NCI-H146 treated with DMSO at 0.1 percent for 48 hours (cell line): ENCODE results near the gene PALM.

ENCODE experiments used
- DNase-seq: peaks from one replicate; lab custom pipeline; 2025; ENCODE audit not compliant: unreplicated experiment; lab: John Stamatoyannopoulos, UW

The PALM gene

DNA sequence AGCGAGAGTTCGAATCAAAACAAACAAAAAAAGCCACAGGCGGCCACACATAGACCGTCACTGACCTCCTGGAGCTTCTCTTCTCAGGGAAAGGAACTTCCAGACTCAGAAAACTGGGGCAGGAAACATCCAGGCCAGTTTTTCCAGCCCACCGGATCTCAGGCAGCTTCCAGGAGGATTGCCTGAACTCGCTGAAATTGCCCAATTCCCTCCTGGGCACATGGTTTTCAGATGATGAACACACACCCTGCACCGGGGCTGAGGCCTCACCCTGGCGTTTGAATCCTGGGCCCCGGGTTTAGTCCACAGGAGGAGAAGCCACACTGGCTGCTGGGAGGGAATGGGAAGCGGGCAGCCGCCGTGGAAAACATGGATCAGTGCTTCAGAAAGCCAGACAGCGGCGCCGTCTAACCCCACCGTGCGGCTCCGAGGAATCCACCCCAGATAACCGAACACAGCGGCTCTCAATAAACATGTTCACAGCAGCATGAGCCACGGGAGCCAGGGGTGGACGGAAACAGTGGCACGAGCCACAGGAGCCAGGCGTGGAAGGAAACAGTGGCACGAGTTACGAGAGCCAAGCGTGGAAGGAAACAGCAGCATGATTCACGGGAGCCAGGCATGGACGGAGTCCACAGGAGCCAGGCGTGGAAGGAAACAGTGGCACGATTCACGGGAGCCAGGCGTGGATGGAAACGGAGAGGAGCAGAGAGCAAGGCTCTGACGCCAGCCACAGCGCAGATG lies 70.3 kb downstream of the PALM start:
- peak; percentile 5 for DNase-seq

DNA sequence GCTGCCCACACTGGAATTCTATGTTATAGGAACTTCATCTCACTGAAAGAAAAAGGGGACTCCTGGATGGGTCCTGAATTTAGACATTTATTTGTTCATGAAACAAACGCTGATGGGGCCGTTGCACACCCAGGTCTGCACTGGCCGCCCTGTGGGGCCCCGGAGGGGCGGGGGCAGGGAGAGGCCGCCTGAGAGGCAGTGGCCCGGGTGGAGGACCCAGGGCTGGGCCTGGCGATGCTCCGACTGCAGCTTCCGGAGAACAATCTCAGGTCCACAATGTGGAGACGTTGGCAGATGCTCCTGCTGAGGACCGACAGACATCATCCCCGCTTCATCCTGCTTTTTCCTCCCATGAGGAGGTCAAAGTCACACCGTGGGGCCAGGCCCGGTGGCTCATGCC lies 72.2 kb downstream of the PALM start:
- DNase-seq, result no peak

- DNase-seq, result no peak
Measured at GRCh38 chr19:781800-782184, 73.1 kb downstream of the PALM start.

- DNase-seq, result no peak
Measured at GRCh38 chr19:782185-782877, 73.6 kb downstream of the PALM start.

DNA sequence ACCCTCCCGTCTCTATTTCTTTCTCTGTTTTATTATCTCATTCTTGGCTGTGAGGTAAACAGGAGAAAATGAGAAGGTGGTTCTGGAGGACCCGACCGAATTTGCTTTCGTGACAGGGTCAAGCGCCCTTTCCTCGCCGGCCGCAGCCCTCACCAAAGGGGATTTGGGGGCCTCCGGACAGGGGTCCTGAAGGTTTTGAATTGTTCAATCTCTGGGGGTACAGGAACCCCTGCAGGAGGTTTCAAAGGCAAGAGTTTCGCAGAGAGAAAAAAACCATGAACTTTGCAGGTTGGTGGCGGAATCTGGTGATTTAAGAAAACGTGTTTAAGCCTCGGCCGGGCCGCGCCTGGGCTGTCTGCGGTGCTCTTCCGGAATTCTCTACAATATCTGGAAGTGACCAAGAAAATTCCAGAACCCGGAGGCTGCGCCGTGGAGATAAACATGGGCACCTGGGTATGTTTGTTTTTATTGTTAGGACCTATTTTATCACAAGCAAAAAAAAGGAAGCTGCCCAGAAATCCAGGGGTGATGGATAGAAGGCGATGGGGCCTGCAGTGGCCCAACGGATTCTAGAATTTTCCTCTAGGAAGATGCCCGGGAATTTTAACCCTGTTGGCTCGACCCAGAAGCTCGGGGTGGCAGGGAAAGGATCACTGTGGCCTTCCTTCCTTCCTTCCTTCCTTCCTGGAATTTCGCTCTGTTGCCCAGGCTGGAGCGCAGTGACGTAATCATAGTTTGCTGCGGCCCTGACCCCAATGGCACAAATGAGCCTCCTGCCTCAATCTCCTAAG lies 74.3 kb downstream of the PALM start:
- no peak for DNase-seq

DNA sequence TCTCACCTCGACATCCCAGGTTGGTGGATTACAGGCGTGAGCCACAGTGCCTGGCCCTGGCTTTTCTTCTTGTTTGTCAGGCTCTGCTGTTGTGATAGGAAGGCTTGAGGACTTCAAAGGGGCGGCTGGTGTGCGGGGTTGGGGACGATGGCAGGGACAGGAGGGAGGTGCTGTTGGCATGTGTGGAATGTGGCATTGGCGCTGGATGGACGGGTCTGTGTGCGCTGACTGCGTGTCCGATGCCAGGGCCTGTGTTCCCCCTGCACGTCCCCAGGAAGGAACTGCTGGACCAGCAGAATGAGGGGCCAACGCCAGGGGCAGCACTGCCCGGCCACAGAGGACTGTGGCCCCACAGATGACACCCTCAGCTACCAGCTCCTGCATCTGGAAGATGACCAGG lies 75.8 kb downstream of the PALM start:
- DNase-seq, result no peak

GRCh38 chr19:787536-787935 lies 78.8 kb downstream of the PALM start:
- no peak for DNase-seq

GRCh38 chr19:788686-788982 lies 79.9 kb downstream of the PALM start:
- no peak for DNase-seq

- no peak for DNase-seq
Measured at GRCh38 chr19:788983-789700, 80.4 kb downstream of the PALM start.

GRCh38 chr19:789701-790060 lies 80.9 kb downstream of the PALM start:
- no peak for DNase-seq

GRCh38 chr19:791007-791566 lies 82.4 kb downstream of the PALM start:
- no peak for DNase-seq

DNA sequence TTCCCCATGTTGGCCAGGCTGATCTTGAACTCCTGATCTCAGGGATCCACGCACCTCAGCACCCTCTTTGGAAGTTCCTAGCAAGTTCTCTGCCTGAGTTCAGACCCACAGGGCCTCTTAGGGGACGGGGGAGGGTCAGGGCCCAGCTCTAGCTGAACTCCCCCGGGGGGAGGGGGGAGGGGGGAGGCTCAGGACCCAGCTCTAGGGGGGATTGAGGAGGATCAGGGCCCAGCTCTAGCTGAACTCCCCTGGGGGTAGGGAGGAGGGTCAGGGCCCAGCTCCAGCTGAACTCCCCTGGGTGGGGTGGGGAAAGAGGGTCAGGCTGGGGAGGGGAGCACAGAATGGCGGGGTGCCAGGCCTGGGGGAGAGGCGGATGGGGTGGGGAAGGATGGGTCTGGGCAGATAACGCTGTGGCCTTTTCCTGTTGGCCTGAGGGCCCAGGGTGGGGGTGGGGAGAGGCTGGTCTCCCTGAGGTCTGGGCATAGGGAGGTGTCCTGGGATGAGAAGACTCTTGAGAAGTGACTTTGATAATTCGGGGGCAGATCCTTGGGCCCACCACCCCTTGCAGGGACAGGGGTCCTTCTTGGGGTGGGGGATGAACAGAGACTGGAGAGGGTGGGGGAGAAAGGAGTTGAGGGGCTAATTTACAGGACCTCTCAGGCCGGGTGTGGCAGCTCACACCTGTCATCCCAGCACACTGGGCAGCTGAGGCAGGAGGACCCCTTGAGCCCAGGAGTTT lies 83.0 kb downstream of the PALM start:
- DNase-seq, result no peak

- no peak for DNase-seq
Measured at GRCh38 chr19:792306-792885, 83.7 kb downstream of the PALM start.

- DNase-seq, result no peak
Measured at GRCh38 chr19:793806-794205, 85.1 kb downstream of the PALM start.

DNA sequence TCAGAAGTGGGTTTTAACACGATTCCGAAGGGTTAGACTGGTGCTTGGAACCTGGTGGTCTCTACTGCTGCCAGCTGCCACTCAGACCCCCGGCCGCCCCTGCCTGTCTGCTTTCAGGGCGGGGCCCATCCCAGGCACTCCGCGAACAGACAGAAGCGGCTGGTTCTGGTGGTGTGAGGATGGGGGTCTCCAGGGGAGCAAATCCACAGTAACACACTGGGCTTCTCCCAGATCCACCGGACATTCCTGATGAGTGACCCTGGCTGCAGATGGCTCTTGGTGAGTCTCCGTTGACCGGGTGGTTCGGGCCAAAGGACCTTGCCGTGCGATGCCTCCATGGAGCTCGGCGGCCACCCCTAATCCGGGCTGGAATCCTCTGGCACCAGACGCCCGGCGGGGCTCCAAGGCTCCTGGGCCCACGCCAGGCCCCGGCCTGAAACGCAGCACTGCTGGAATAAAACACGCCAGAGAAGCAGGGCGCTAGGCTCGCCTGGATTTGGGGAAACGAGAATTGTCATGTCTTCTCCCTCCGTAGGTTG lies 86.4 kb downstream of the PALM start:
- no peak for DNase-seq

DNA sequence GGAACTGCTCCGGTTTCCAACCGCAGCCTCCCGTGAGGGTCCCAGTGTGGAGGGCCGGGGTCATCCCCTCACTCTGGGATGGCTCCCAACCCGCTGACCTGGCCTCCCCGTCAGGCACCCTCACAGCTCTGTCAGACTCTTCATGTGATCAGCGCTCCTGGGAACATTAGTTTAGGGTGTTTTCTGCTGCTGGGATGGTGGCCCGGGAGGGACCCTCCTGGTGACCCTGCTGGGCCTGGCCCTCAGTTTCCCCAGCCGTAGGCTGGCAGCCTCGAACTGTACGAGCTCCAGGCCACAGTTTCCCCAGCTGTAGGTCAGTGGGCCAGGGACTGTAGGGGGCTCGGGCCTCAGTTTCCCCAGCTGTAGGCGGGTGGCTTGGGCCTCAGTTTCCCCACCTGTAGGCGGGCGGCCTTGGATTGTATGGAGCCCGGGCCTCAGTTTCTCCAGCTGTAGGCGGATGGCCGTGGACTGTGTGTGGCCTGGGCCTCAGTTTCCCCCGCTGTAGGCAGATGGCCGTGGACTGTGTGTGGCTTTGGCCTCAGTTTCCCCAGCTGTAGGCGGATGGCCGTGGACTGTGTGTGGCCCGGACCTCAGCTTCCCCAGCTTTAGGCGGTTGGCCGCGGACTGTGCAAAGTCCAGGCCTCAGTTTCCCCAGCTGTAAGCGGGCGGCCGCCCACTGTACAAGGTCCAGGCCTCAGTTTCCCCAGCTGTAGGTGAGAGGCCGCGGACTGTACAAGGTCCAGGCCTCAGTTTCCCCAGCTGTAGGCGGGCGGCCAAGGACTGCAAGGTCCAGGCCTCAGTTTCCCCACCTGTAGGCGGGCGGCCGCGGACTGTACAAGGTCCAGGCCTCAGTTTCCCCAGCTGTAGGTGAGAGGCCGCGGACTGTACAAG lies 87.2 kb downstream of the PALM start:
- DNase-seq, result no peak

DNA sequence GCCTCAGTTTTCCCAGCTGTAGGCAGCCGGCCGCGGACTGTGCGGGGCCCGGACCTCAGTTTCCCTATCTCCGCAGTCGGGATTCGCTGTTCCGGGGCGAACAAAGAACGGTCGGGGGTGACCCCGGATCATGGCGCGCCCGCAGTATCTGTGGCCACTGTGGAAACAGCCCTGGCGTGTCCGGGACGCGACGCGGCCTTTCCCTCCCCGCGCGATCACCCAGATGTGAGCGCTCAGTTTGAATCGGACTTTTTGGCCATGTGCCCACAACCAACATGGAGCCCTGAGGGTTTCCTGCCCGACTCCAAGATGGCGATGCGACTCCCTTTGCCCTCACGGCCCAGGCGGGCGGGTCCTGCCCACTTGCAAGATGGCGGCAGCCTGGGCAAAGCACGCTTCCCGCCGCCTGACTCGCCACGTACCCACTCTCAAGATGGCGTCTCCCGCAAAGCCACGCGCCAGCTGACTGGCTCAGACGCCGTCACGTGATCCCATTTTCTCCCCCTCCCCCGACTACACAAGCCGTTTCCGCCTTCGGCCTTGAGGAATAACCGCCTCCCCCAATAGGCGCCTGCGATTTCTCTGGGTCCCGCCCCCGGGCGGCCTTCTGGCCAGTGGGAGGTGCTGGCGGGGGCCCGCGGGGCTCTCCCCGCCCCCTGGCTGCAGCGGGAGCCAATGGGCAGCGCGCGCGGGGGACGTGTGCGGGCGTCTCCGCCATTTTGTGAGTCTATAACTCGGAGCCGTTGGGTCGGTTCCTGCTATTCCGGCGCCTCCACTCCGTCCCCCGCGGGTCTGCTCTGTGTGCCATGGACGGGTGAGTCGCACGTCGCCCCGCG lies 88.2 kb downstream of the PALM start, which contains the start of gene PTBP1:
TSS of gene PTBP1 (plus strand) at position 761 of the 836 bp plus-strand sequence. CDS start at position 807, 46 bp downstream.
- peak; percentile 95 for DNase-seq
